ENCODE data around the gene HK1. TPM values are rescaled to one million over a fixed set of nuclear protein-coding genes. Genes with fewer than 3 reads are reported as not detected.
A peak's percentile ranks its signal among the peaks of the same experiment; 100 is the strongest.

HK1 gene
- total RNA-seq, 2 experiments from 2014 or later = 121 to 135 TPM

GRCh38 chr10:69353977-69354635 lies 75.8 kb downstream of the HK1 start:
- Mint-ChIP-seq H3K9me3 (ENCODE audit: low read depth) (no peaks in the 10 kb centered on the region), H3K36me3 (peaks cover 43% of the 10 kb centered on the region), H3K27ac (no peak overlapping the region), H3K4me1 (peaks cover 24% of the 10 kb centered on the region), H3K4me3 (no peak overlapping the region), H3K27me3 (no peaks in the 10 kb centered on the region)
- DNase-seq (no peak), ATAC-seq (no peak)
- CTCF ChIA-PET = interaction anchor here (1.2 kb wide), 1 partner anchor 36 kb away, joined by 3 read pairs; no protein-coding TSS in a partner anchor

GRCh38 chr10:69356187-69356586 lies 77.9 kb downstream of the HK1 start:
- DNase-seq (no peak), ATAC-seq (no peak)
- H3K27me3 Mint-ChIP-seq = no peaks in the 10 kb centered on the region
- H3K9me3 Mint-ChIP-seq (ENCODE audit: low read depth) = no peaks in the 10 kb centered on the region
- H3K4me3 Mint-ChIP-seq = no peak overlapping the region
- H3K36me3 Mint-ChIP-seq = peaks cover 34% of the 10 kb centered on the region
- H3K27ac Mint-ChIP-seq = no peak overlapping the region
- H3K4me1 Mint-ChIP-seq = peaks cover 28% of the 10 kb centered on the region
- CTCF ChIA-PET = interaction anchor here (1.1 kb wide), 1 partner anchor 52 kb away, joined by 3 read pairs; no protein-coding TSS in a partner anchor

- peaks cover 24% of the 10 kb centered on the region for H3K36me3 Mint-ChIP-seq
- CTCF ChIA-PET = interaction anchor here (0.6 to 0.9 kb wide), 2 partner anchors 33 to 149 kb away, joined by 3 read pairs; no protein-coding TSS in a partner anchor
- ATAC-seq (no peak), DNase-seq (no peak)
- no peak overlapping the region for H3K4me3 Mint-ChIP-seq
- no peaks in the 10 kb centered on the region for H3K27me3 Mint-ChIP-seq
- no peaks in the 10 kb centered on the region for H3K9me3 Mint-ChIP-seq (ENCODE audit: low read depth)
- H3K27ac Mint-ChIP-seq = no peak overlapping the region
- H3K4me1 Mint-ChIP-seq = peaks cover 32% of the 10 kb centered on the region
Observed at GRCh38 chr10:69358148-69358795, 80.0 kb downstream of the HK1 start.

GRCh38 chr10:69359148-69359547 lies 80.9 kb downstream of the HK1 start:
- H3K9me3 Mint-ChIP-seq (ENCODE audit: low read depth) = no peaks in the 10 kb centered on the region
- CTCF ChIA-PET = no interaction called here
- H3K27me3 Mint-ChIP-seq = no peaks in the 10 kb centered on the region
- no peak for DNase-seq
- H3K36me3 Mint-ChIP-seq = peaks cover 17% of the 10 kb centered on the region
- H3K4me3 Mint-ChIP-seq = no peak overlapping the region
- H3K27ac Mint-ChIP-seq = peak overlapping the region; percentile 80
- peak; percentile 34 for ATAC-seq
- H3K4me1 Mint-ChIP-seq = peaks cover 36% of the 10 kb centered on the region

- Mint-ChIP-seq H3K27me3 (no peaks in the 10 kb centered on the region), H3K36me3 (peaks cover 14% of the 10 kb centered on the region), H3K9me3 (ENCODE audit: low read depth) (no peaks in the 10 kb centered on the region), H3K27ac (peak overlapping the region; percentile 80), H3K4me1 (peaks cover 37% of the 10 kb centered on the region), H3K4me3 (peak overlapping the region; percentile 2)
- CTCF ChIA-PET = no interaction called here
- peak; percentile 81 for ATAC-seq
- DNase-seq = peak; percentile 55
Observed at GRCh38 chr10:69359594-69359993, 81.3 kb downstream of the HK1 start.

- Mint-ChIP-seq H3K36me3 (peaks cover 22% of the 10 kb centered on the region), H3K27me3 (no peaks in the 10 kb centered on the region), H3K4me1 (peaks cover 37% of the 10 kb centered on the region)
Observed at GRCh38 chr10:69360485-69361302, 82.4 kb downstream of the HK1 start.

GRCh38 chr10:69361303-69361614 lies 83.0 kb downstream of the HK1 start:
- peaks cover 22% of the 10 kb centered on the region for H3K36me3 Mint-ChIP-seq
- no peak for DNase-seq

More at GRCh38 chr10:69360485-69361302, 82.4 kb downstream of the HK1 start:
- H3K4me3 Mint-ChIP-seq = no peak overlapping the region
- CTCF ChIA-PET = no interaction called here
- no peak for ATAC-seq
- DNase-seq = no peak
- H3K9me3 Mint-ChIP-seq (ENCODE audit: low read depth) = no peaks in the 10 kb centered on the region
- peak overlapping the region; percentile 50 for H3K27ac Mint-ChIP-seq

GRCh38 chr10:69362471-69362954 lies 84.2 kb downstream of the HK1 start:
- Mint-ChIP-seq H3K36me3 (peaks cover 22% of the 10 kb centered on the region), H3K27me3 (no peaks in the 10 kb centered on the region), H3K9me3 (ENCODE audit: low read depth) (no peaks in the 10 kb centered on the region), H3K4me3 (no peak overlapping the region), H3K4me1 (peaks cover 37% of the 10 kb centered on the region), H3K27ac (no peak overlapping the region)
- ATAC-seq (no peak), DNase-seq (no peak)
- CTCF ChIA-PET = interaction anchor here (0.9 kb wide), 1 partner anchor 99 kb away, joined by 3 read pairs; no protein-coding TSS in a partner anchor

More at GRCh38 chr10:69361303-69361614, 83.0 kb downstream of the HK1 start:
- no peaks in the 10 kb centered on the region for H3K9me3 Mint-ChIP-seq (ENCODE audit: low read depth)
- no peaks in the 10 kb centered on the region for H3K27me3 Mint-ChIP-seq
- no peak overlapping the region for H3K27ac Mint-ChIP-seq
- no peak for ATAC-seq
- H3K4me1 Mint-ChIP-seq = peaks cover 37% of the 10 kb centered on the region
- no peak overlapping the region for H3K4me3 Mint-ChIP-seq
- CTCF ChIA-PET = no interaction called here

- CTCF ChIA-PET = interaction anchor here (1.7 kb wide), 1 partner anchor 44 kb away, joined by 5 read pairs; no protein-coding TSS in a partner anchor
- H3K27ac Mint-ChIP-seq = peak overlapping the region; percentile 1
Observed at GRCh38 chr10:69363666-69364065, 85.4 kb downstream of the HK1 start.

GRCh38 chr10:69364232-69364940 lies 86.1 kb downstream of the HK1 start:
- ATAC-seq (no peak), DNase-seq (no peak)
- Mint-ChIP-seq H3K4me1 (peaks cover 21% of the 10 kb centered on the region), H3K36me3 (peaks cover 30% of the 10 kb centered on the region), H3K27me3 (no peaks in the 10 kb centered on the region), H3K9me3 (ENCODE audit: low read depth) (no peaks in the 10 kb centered on the region), H3K27ac (peak overlapping the region; percentile 16), H3K4me3 (no peak overlapping the region)
- CTCF ChIA-PET = interaction anchor here (0.9 to 1.7 kb wide), 2 partner anchors 43 to 128 kb away, joined by 3 to 5 read pairs; no protein-coding TSS in a partner anchor

More at GRCh38 chr10:69363666-69364065, 85.4 kb downstream of the HK1 start:
- ATAC-seq = no peak
- no peaks in the 10 kb centered on the region for H3K27me3 Mint-ChIP-seq
- peaks cover 27% of the 10 kb centered on the region for H3K4me1 Mint-ChIP-seq
- peaks cover 27% of the 10 kb centered on the region for H3K36me3 Mint-ChIP-seq
- no peak overlapping the region for H3K4me3 Mint-ChIP-seq
- no peaks in the 10 kb centered on the region for H3K9me3 Mint-ChIP-seq (ENCODE audit: low read depth)
- no peak for DNase-seq

GRCh38 chr10:69366738-69367137 lies 88.4 kb downstream of the HK1 start:
- Mint-ChIP-seq H3K27ac (peak overlapping the region; percentile 21), H3K4me1 (peaks cover 9% of the 10 kb centered on the region), H3K4me3 (no peak overlapping the region), H3K9me3 (ENCODE audit: low read depth) (no peaks in the 10 kb centered on the region), H3K36me3 (peaks cover 40% of the 10 kb centered on the region), H3K27me3 (no peaks in the 10 kb centered on the region)
- DNase-seq (no peak), ATAC-seq (no peak)
- CTCF ChIA-PET = no interaction called here

- peaks cover 46% of the 10 kb centered on the region for H3K36me3 Mint-ChIP-seq
- H3K9me3 Mint-ChIP-seq (ENCODE audit: low read depth) = no peaks in the 10 kb centered on the region
- H3K27me3 Mint-ChIP-seq = no peaks in the 10 kb centered on the region
- ATAC-seq (no peak), DNase-seq (no peak)
- H3K4me1 Mint-ChIP-seq = peaks cover 8% of the 10 kb centered on the region
- no peak overlapping the region for H3K4me3 Mint-ChIP-seq
- CTCF ChIA-PET = no interaction called here
- H3K27ac Mint-ChIP-seq = no peak overlapping the region
Observed at GRCh38 chr10:69367469-69367868, 89.2 kb downstream of the HK1 start.

Data from activated CD8-positive, alpha-beta memory T cell treated with anti-CD3 and anti-CD28 coated beads, Interleukin-2, amount 10 ng/mL, durations not matched to agents 7 days and 5 days (primary cell).